Lung (tissue), 12 donors: ENCODE results near the gene HACE1. TPM values are rescaled to one million over a fixed set of nuclear protein-coding genes. Genes with fewer than 3 reads are reported as not detected.

Experiments used
- ATAC-seq: fragments of 200-7000 bp; cut with Tn5 transposase; one replicate; pipeline ENCODE4 v1.9.1; 2020; ENCODE audit warnings: moderate number of reproducible peaks; ENCODE audit not compliant: insufficient read depth, low FRiP score
- DNase-seq, 3 donors: peaks; one replicate each; pipeline ENCODE4 v3.0.0-alpha.2; 2013 to 2017
- H3K27ac ChIP-seq, 2 donors: one replicate each; pipeline ENCODE4 v1.5.1; 2013; ENCODE audit warnings: mild to moderate bottlenecking in 2 of 2, moderate library complexity in 2 of 2, control low read depth in 1 of 2, inconsistent platforms in 1 of 2, low read depth in 1 of 2, low read length in 1 of 2
- H3K27me3 ChIP-seq, 3 donors: one replicate each; pipeline ENCODE4 v1.5.1; 2013; ENCODE audit warnings: low read length in 2 of 3; ENCODE audit not compliant: control insufficient read depth in 3 of 3, insufficient read depth in 3 of 3
- H3K36me3 ChIP-seq, 4 donors: one replicate each; pipeline ENCODE4 v1.5.1; 2013; ENCODE audit warnings: low read length in 4 of 4, mild to moderate bottlenecking in 1 of 4, moderate library complexity in 1 of 4; ENCODE audit not compliant: control insufficient read depth in 4 of 4, insufficient read depth in 4 of 4
- H3K4me1 ChIP-seq, 5 donors: one replicate each; pipeline ENCODE4 v1.5.1; 2013; ENCODE audit warnings: low read length in 5 of 5, mild to moderate bottlenecking in 2 of 5, moderate library complexity in 1 of 5; ENCODE audit not compliant: control insufficient read depth in 5 of 5, insufficient read depth in 5 of 5
- H3K4me3 ChIP-seq: one replicate; pipeline ENCODE4 v1.5.1; 2013; ENCODE audit warnings: mild to moderate bottlenecking, control low read depth, moderate library complexity
- H3K9ac ChIP-seq, 2 donors: one replicate each; pipeline ENCODE4 v1.5.1; 2013; ENCODE audit warnings: low read length in 2 of 2, control low read depth in 1 of 2; ENCODE audit not compliant: insufficient read depth in 1 of 2
- H3K9me3 ChIP-seq, 4 donors: one replicate each; pipeline ENCODE4 v1.5.1; 2013; ENCODE audit warnings: low read length in 3 of 4, mild to moderate bottlenecking in 1 of 4, moderate library complexity in 1 of 4; ENCODE audit not compliant: control insufficient read depth in 4 of 4, insufficient read depth in 3 of 4
- CTCF ChIP-seq: IDR thresholded peaks from 2 replicates; pipeline ENCODE4 v1.5.1; 2012; ENCODE audit warnings: mild to moderate bottlenecking; ENCODE audit errors: control extremely low read depth, extremely low read depth
- WGBS, 2 donors: extraction: QIAGEN DNeasy Blood & Tissue Kit; methylation state at CpG; one replicate each; pipeline ENCODE4 v1.1.7; 2013; 5-methylcytosine and 5-hydroxymethylcytosine counted together
- polyA plus RNA-seq, 2 donors: library from polyadenylated mRNA; stranded (reverse); fragments of 200-250 nt; gene quantifications; one replicate each; pipeline ENCODE4 v1.2.1, GENCODE V29; 2013
- total RNA-seq, 2 donors: library from RNA; depleted of rRNA in 1 of 2; stranded (reverse); fragments of >200 nt in 1 of 2; gene quantifications; one replicate each; pipeline ENCODE4 v1.2.1, GENCODE V29; 2014 to 2021
- donor health status: control.
- donor health status: control.
- donor health status: Bipolar disorder and iron deficiency.
- donor health status: healthy.
- donor health status: DM: yes; HTN: yes; CAD: no.

The HACE1 gene
- total and polyA plus RNA-seq, 4 donors, result 4.6 to 38.0 (median 9.4) TPM

- no peak for TF ChIP-seq CTCF
- WGBS, 2 donors, result 42 to 47% methylated on average over 5 of the region's 5 CpGs
- Histone ChIP-seq H3K9ac (no peak overlapping the region), H3K4me1 (no peaks in the 10 kb centered on the region), H3K27ac (no peak overlapping the region), H3K36me3 (no peaks in the 10 kb centered on the region), H3K9me3 (no peaks in the 10 kb centered on the region), H3K27me3 (no peaks in the 10 kb centered on the region), H3K4me3 (no peak overlapping the region)
- DNase-seq (no peak), ATAC-seq (no peak)
Observed at GRCh38 chr6:104702126-104702841, 157.4 kb downstream of the HACE1 start.

GRCh38 chr6:104700371-104701185 lies 159.1 kb downstream of the HACE1 start:
- no peaks in the 10 kb centered on the region for H3K36me3 ChIP-seq
- no peaks in the 10 kb centered on the region for H3K27me3 ChIP-seq
- ATAC-seq (no peak), DNase-seq (no peak)
- H3K4me1 ChIP-seq, result no peaks in the 10 kb centered on the region
- no peaks in the 10 kb centered on the region for H3K9me3 ChIP-seq
- no peak for TF ChIP-seq CTCF
- no peak overlapping the region for H3K9ac ChIP-seq
- peak overlapping the region in 1 of 2 donors; percentile 16 for H3K27ac ChIP-seq
- 63 to 81% methylated on average over 5 of the region's 5 CpGs for WGBS, 2 donors
- no peak overlapping the region for H3K4me3 ChIP-seq

GRCh38 chr6:104699593-104700329 lies 160.0 kb downstream of the HACE1 start:
- 84 to 91% methylated on average over 8 of the region's 8 CpGs for WGBS, 2 donors
- TF ChIP-seq CTCF, result no peak
- Histone ChIP-seq H3K9ac (no peak overlapping the region), H3K4me3 (no peak overlapping the region), H3K4me1 (no peaks in the 10 kb centered on the region), H3K36me3 (no peaks in the 10 kb centered on the region), H3K9me3 (no peaks in the 10 kb centered on the region), H3K27me3 (no peaks in the 10 kb centered on the region), H3K27ac (no peak overlapping the region)
- DNase-seq (no peak), ATAC-seq (no peak)
